Upper lobe of left lung (tissue), 6 donors: ENCODE results near the gene MYRF. TPM values are rescaled to one million over a fixed set of nuclear protein-coding genes. Genes with fewer than 3 reads are reported as not detected.
A peak's percentile ranks its signal among the peaks of the same experiment; 100 is the strongest.

ENCODE experiments used
- ATAC-seq, 2 donors: fragments of 200-7000 bp; cut with Tn5 transposase; one replicate each; pipeline ENCODE4 v1.9.1; 2022; ENCODE audit warnings: mild to moderate bottlenecking in 2 of 2, moderate library complexity in 2 of 2; ENCODE audit not compliant: low FRiP score in 2 of 2
- DNase-seq, 2 donors: peaks; one replicate each; pipeline ENCODE4 v3.0.0-alpha.2; 2019 to 2020
- H3K27ac ChIP-seq, 4 donors: fragments of 200-600 bp; sonication (generic); one replicate each; pipeline ENCODE4 v1.5.1; 2016 to 2019
- H3K27me3 ChIP-seq, 4 donors: fragments of 200-600 bp; sonication (generic); one replicate each; pipeline ENCODE4 v1.5.1; 2017 to 2019
- H3K36me3 ChIP-seq, 4 donors: fragments of 200-600 bp; sonication (generic); one replicate each; pipeline ENCODE4 v1.5.1; 2016 to 2019
- H3K4me1 ChIP-seq, 4 donors: fragments of 200-600 bp; sonication (generic); one replicate each; pipeline ENCODE4 v1.5.1; 2018 to 2019
- H3K4me3 ChIP-seq, 4 donors: fragments of 200-600 bp; sonication (generic); one replicate each; pipeline ENCODE4 v1.5.1; 2017 to 2019; ENCODE audit warnings: mild to moderate bottlenecking in 2 of 4, moderate library complexity in 1 of 4
- H3K9me3 ChIP-seq, 4 donors: fragments of 200-600 bp; sonication (generic); one replicate each; pipeline ENCODE4 v1.5.1; 2018 to 2019
- EP300 ChIP-seq, 4 donors: sonication (generic); formaldehyde crosslinking; IDR thresholded peaks; one replicate each; pipeline ENCODE4 v1.5.1; 2017; ENCODE audit warnings: antibody characterized with exemption in 4 of 4, control low read depth in 2 of 4
- POLR2A ChIP-seq, 4 donors: fragments of 450-650 bp; IDR thresholded peaks; one replicate each; pipeline ENCODE4 v1.5.1; 2016 to 2017; ENCODE audit warnings: antibody characterized with exemption in 4 of 4, mild to moderate bottlenecking in 2 of 4
- POLR2AphosphoS5 ChIP-seq, 2 donors: sonication (generic); formaldehyde crosslinking; IDR thresholded peaks; one replicate each; pipeline ENCODE4 v1.5.1; 2017; ENCODE audit warnings: antibody characterized with exemption in 2 of 2
- WGBS, 2 donors: methylation state at CpG; one replicate each; pipeline ENCODE4 v1.1.5; 2017 to 2018; 5-methylcytosine and 5-hydroxymethylcytosine counted together
- total RNA-seq, 6 donors: library from RNA; depleted of rRNA in 4 of 6; stranded (reverse); fragments of >200 nt in 4 of 6; gene quantifications; one replicate each; pipeline versions ENCODE4 v1.1.0 to v1.2.1, GENCODE V29; 2016 to 2021
- TF ChIP-seq, protein P1 (sequence below), 6 experiments: fragments of 450-650 bp in 4 of 6; fragments of 200-600 bp in 2 of 6; sonication (generic) in 2 of 6; IDR thresholded peaks; one replicate each; pipeline ENCODE4 v1.5.1; 2016 to 2019; ENCODE audit warnings: antibody characterized with exemption in 6 of 6
- donor health status: DM: no; HTN: no; CAD: no; lungs with moderate emphysema.
- donor health status: DM: no; HTN: yes; CAD: no; lungs with severe emphysema.

The MYRF gene
- total RNA-seq, 6 donors from 2014 or later, result 32.5 to 147 (median 50.7) TPM

DNA sequence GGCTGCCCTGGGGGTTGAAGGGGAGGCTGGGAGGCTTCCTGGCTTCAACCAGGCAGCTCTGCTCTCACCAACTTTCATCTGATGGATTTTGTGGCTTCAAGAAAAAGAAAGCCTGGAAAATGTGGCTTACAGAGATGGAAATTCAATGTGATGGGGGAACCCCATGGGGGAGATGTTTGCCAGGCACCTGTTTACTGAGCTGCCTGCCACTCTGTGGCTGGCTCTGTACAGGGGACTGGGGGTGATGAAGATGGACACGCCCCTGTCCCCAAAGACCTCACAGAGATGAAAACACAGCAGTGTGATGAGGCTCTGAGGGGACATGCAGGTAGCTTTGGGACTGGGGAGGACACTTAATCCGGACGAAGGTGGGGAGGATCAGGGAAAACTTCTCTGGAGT is 29.9 kb downstream of the MYRF start:
- ATAC-seq, result no peak

DNA sequence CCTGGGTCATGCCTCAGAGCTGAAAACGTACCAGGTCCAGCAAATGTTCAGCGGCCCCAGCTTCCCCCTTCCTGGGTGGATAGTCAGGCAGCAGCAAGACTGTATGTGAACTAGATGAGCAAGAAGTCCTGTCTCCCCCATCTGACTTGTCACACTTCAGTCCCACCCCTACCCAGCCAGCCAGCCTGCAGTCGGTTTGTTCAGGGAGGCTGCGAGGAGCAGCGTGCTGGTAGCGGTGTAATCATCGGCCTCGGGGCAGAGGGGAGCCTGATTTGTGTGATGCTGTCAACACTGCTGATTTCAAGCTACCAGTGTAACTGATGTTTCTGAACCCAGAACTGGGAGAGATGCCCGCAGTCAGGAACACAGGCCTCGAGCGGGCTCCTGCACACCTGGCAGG is 30.4 kb downstream of the MYRF start:
- peaks cover 0 to 2% (median under 1%) of the 10 kb centered on the region in 4 donors for H3K4me1 ChIP-seq
- H3K27me3 ChIP-seq, result no peaks in the 10 kb centered on the region
- peaks cover 3 to 53% (median 39%) of the 10 kb centered on the region in 4 donors for H3K36me3 ChIP-seq
- DNase-seq, result peak in 1 of 2 donors; percentile 29
- no peak overlapping the region for H3K27ac ChIP-seq
- no peaks in the 10 kb centered on the region for H3K9me3 ChIP-seq
- no peak overlapping the region for H3K4me3 ChIP-seq
- 95 to 97% methylated on average over 9 to 11 of the region's 11 CpGs for WGBS, 2 donors
- TF ChIP-seq, protein P1, sequence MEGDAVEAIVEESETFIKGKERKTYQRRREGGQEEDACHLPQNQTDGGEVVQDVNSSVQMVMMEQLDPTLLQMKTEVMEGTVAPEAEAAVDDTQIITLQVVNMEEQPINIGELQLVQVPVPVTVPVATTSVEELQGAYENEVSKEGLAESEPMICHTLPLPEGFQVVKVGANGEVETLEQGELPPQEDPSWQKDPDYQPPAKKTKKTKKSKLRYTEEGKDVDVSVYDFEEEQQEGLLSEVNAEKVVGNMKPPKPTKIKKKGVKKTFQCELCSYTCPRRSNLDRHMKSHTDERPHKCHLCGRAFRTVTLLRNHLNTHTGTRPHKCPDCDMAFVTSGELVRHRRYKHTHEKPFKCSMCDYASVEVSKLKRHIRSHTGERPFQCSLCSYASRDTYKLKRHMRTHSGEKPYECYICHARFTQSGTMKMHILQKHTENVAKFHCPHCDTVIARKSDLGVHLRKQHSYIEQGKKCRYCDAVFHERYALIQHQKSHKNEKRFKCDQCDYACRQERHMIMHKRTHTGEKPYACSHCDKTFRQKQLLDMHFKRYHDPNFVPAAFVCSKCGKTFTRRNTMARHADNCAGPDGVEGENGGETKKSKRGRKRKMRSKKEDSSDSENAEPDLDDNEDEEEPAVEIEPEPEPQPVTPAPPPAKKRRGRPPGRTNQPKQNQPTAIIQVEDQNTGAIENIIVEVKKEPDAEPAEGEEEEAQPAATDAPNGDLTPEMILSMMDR (IDR thresholded peaks at IDR 0.05), result no peak
- no peak for TF ChIP-seq POLR2AphosphoS5 (IDR thresholded peaks at IDR 0.05)
- ATAC-seq, result no peak

More for the DNA sequence above, 29.9 kb downstream of the MYRF start:
- peaks cover 5 to 8% (median 6%) of the 10 kb centered on the region in 4 donors for H3K4me1 ChIP-seq
- no peaks in the 10 kb centered on the region for H3K9me3 ChIP-seq
- H3K36me3 ChIP-seq, result peaks cover 0 to 48% (median 35%) of the 10 kb centered on the region in 4 donors
- no peak overlapping the region for H3K27ac ChIP-seq
- H3K27me3 ChIP-seq, result no peaks in the 10 kb centered on the region
- WGBS, 2 donors, result 85 to 92% methylated on average over 3 of the region's 3 CpGs
- no peak overlapping the region for H3K4me3 ChIP-seq
- no peak for TF ChIP-seq EP300 (IDR thresholded peaks at IDR 0.05)
- TF ChIP-seq POLR2AphosphoS5 (IDR thresholded peaks at IDR 0.05), result no peak
- TF ChIP-seq, protein P1 (IDR thresholded peaks at IDR 0.05), result no peak
- DNase-seq, result no peak

DNA sequence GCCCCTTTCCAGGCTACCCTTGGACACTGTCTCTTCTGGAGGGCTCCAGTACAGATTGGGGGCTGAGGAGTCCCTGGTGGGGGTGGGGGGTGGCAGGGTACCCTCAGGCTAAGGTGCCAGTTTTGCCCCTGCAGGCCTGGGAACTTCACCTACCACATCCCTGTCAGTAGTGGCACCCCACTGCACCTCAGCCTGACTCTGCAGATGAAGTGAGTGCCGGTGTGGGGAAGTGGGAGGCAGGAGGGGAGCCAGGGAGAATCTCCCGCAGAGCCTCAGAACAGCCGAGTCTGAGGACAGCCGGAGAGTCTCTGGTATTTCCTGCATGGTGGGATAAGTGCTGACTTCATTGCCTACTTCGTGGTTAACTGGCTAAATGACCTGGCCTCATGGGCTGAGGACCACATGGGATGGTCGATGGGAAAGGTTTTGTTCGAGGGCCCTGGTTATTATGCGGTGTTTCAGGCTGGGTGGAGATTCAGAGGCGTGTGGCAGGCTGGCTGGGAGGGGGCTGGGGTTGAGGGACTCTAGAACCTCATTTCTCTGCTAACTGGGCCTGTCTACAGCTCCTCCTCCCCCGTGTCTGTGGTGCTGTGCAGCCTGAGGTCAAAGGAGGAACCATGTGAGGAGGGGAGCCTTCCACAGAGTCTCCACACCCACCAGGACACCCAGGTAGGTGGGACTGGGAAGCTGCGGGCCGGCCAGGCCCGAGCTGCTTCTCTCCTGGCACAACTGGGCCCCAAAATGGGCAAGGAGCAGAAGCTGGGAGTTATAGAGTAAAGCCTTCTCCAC is 31.5 kb downstream of the MYRF start:
- Histone ChIP-seq H3K9me3 (no peaks in the 10 kb centered on the region), H3K36me3 (peaks cover 13 to 64% (median 48%) of the 10 kb centered on the region in 4 donors), H3K4me3 (no peak overlapping the region), H3K27me3 (no peaks in the 10 kb centered on the region), H3K4me1 (no peaks in the 10 kb centered on the region), H3K27ac (no peak overlapping the region)
- DNase-seq (peak in 1 of 2 donors; percentile 55), ATAC-seq (no peak)
- WGBS, 2 donors, result 59 to 72% methylated on average over 10 to 11 of the region's 13 CpGs
- TF ChIP-seq POLR2AphosphoS5 (IDR thresholded peaks at IDR 0.05), result no peak
- TF ChIP-seq, protein P1 (IDR thresholded peaks at IDR 0.05), result no peak
- no peak for TF ChIP-seq POLR2A (IDR thresholded peaks at IDR 0.05)
- TF ChIP-seq EP300 (IDR thresholded peaks at IDR 0.05), result no peak

DNA sequence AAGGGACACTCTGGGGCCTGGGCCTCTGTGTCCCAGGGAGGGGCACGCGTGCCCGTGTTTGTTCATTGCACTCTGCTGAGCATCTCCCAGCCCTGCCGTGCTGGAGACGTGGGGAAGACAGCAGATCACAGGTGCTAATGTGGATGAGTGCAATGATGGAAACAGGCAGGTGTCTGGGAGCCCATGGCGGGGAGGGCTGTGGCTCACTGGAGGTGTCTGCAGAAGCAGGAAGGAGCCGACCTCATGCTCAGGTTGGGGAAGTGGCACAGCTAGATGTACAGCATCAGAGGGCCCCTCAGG is 32.0 kb downstream of the MYRF start:
- DNase-seq, result no peak
- H3K27me3 ChIP-seq, result no peaks in the 10 kb centered on the region
- H3K27ac ChIP-seq, result no peak overlapping the region
- TF ChIP-seq POLR2A (IDR thresholded peaks at IDR 0.05), result no peak
- H3K36me3 ChIP-seq, result peaks cover 16 to 70% (median 53%) of the 10 kb centered on the region in 4 donors
- H3K9me3 ChIP-seq, result no peaks in the 10 kb centered on the region
- no peak for ATAC-seq
- 75 to 92% methylated on average over 6 to 7 of the region's 7 CpGs for WGBS, 2 donors
- no peaks in the 10 kb centered on the region for H3K4me1 ChIP-seq
- no peak overlapping the region for H3K4me3 ChIP-seq

DNA sequence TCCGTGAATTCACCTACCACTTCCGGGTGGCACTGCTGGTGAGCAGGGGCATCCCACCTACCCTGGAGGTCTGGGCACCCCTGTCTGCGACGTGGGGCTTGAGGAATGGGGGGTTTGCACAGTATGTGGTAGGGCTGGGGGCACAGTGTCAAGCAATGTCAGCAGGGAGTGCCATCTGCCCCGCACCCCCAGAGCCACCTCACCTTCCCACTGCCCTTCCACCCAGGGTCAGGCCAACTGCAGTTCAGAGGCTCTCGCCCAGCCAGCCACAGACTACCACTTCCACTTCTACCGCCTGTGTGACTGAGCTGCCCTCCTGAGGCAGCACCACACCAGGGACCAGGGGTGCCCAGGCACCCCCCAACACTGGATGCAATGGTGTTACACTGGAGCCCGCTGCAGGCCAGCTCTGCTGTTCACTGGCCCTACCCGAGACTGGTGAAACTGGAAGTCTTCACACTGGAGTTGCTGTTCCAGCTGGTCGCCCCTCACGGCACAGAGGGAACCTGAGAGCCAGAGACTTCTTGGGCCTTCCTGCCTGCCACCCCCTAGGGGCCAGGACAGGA is 33.5 kb downstream of the MYRF start:
- Histone ChIP-seq H3K4me3 (no peak overlapping the region), H3K27me3 (no peaks in the 10 kb centered on the region), H3K36me3 (peaks cover 16 to 80% (median 63%) of the 10 kb centered on the region in 4 donors), H3K27ac (no peak overlapping the region), H3K9me3 (no peaks in the 10 kb centered on the region), H3K4me1 (peaks cover 0 to 2% (median 1%) of the 10 kb centered on the region in 4 donors)
- 89 to 96% methylated on average over 3 to 5 of the region's 11 CpGs for WGBS, 2 donors
- TF ChIP-seq EP300 (IDR thresholded peaks at IDR 0.05) (no peak), POLR2A (IDR thresholded peaks at IDR 0.05) (no peak), POLR2AphosphoS5 (IDR thresholded peaks at IDR 0.05) (no peak)
- TF ChIP-seq, protein P1 (IDR thresholded peaks at IDR 0.05), result no peak
- DNase-seq, result no peak
- ATAC-seq, result no peak
